ENCODE data around the gene ZEB1.
"Not testable (repeated sequence)": the region's sequence is repeated elsewhere in the genome, so short reads cannot be mapped to it uniquely, and the experiment has no call there.

The ZEB1 gene

DNA sequence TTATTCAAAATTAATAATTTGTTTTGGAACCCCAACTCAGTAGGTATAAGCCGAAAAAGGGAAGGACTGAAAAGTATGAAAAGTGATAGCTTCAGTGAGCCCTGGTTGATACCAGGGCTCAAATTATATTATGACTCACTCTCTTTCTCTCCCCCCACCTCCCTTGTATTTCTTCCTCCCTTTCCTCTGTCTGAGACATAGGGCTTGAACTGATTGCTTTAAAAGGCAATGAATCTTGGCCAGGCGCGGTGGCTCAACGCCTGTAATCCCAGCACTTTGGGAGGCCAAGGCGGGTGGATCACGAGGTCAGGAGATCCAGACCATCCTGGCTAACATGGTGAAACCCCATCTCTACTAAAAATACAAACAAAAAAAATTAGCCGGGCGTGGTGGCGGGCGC is 108.3 kb downstream of the ZEB1 start:
- DNase-seq: not testable (repeated sequence)

DNA sequence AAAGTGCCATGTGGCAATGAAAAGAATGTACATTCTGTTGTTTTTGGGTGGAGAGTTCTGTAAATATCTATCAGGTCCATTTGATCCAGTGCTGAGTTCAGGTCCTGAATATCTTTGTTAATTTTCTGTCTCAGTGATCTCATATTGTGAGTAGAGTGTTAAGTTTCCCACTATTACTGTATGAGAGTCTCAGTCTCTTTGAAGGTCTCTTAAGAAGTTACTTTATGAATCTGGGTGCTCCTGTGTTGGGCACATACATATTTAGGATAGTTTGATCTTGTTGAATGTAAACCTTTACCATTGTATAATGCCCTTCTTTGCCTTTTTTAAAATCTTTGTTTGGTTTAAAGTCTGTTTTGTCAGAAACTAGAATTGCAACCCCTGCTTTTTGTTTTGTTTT is 109.5 kb downstream of the ZEB1 start:
- not testable (repeated sequence) for DNase-seq

DNA sequence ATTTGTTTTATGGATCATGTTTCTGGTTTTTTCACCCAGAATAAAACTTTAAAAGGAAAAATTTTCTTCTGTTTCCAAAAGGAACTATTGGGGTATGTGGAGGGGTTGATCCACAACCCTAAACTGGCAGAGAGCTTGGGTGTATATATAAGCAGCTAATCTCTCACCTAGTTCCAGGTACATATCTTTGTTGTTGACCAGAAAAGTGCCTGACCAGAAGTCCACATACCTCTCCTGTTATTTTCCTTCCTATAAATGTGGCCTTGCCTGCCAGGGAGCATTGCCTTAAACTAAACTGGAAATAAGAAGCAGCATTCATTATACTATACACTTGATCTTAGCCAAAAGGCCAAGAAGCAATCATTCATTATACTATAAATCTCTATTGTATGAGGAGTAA is 112.0 kb downstream of the ZEB1 start:
- no peak for DNase-seq

DNA sequence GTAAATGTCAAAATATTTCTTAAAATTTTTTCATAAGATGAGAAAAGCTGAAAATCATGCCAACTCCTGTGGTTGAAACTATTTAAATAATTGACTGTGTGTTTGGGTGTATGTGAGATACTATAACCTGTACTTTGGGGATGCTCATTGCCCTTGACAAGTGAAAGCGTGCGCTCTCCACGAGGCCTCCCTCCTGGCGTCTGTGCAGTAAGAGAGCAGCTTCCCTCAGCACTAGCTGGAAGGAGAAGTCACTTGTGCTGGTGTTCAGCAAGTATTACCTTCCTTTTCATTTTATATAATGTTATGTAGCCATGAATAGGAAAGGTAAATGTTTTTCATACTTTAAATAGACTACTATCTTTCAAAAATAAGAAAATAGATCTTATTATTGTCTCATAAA is 118.9 kb downstream of the ZEB1 start:
- no peak for DNase-seq

DNA sequence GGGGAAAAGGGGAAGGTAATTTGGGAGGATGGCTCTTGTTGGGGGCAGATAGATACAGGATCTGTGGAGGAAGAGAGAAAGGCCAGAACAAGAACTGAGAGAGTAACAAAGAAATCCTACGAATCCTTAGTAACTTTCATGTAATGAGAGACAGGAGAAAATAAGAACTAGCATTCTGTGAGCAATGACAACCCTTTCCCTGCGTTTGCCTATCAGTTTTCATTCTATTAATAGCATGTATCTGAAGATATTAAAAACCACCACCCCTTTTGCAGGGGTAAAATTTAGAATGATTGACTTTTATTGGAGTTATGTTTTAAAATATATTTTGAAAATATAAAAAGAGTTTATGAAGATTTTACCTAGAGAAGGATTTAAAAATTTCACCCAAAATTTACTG is 132.8 kb downstream of the ZEB1 start:
- DNase-seq: no peak

DNA sequence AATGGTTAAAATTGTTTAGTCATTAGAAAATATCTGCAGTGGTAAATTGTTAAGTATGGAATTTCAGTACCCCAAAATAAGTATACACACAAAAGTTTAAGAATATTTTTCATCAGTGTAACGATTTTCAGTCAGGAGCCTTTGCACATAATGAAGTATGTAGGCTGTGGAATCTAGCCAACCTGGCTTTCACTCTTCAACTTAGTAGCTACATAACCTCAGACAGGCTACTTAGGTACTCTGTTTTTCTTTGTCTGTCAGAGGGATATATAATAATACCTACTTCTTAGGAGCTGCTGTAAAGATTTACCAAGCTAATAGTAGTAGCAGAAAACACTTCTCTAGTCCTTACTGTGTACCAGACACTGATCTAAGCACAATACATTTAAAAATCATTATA is 137.5 kb downstream of the ZEB1 start:
- DNase-seq: no peak

DNA sequence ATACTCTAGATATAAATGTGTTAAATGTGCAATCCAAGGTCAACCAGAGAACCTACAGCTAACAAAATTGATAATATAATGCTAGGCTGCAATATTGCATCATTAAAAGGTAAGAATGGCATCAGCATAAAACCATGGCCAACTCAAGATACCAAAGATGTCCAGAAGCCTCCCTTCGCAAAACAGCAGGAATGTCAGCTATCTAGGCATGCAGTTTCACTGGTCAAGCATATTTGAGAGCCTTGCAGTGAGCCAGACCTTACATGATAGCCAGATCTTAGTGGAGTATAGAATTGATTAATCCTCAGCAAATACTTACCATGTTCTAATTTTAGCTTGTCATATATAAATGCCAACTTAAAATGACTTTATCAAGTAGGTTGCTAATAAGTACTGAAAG is 138.8 kb downstream of the ZEB1 start:
- DNase-seq: no peak

DNA sequence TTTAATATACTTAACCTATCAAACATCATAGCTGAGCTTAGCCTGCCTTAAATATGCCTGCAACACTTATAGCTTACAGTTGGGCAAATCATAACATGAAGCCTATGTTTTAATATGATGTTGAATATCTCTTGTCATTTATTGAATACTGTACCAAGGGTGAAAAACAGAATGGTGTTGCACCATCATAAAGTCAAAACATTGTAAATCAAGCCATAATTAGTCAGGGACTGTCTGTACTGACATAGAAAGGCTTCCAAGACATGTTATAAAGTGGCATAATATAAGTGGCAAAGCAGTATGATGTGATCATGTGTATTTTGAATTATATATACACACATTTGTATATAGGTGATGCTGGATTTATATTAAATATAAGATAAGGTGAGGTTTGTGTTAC is 140.0 kb downstream of the ZEB1 start:
- DNase-seq: no peak

DNA sequence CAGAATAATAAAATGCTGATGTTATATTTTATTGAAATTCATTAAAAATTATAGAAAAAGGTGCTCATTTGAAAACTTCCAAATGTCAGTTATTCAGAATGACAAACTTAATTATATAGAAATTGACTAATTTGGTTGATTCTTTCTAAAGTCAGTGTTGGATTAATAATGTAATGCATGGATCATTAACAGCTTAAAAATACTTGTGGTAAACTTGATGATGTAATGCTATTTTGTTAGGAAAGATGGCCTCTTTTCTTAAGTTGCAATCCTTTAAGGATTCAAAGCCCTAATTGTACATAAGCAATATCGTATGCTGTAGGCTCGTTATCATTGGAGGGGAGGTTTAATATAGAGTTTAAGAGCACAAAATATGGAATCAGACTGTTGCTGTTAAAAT is 141.2 kb downstream of the ZEB1 start:
- DNase-seq: no peak

DNA sequence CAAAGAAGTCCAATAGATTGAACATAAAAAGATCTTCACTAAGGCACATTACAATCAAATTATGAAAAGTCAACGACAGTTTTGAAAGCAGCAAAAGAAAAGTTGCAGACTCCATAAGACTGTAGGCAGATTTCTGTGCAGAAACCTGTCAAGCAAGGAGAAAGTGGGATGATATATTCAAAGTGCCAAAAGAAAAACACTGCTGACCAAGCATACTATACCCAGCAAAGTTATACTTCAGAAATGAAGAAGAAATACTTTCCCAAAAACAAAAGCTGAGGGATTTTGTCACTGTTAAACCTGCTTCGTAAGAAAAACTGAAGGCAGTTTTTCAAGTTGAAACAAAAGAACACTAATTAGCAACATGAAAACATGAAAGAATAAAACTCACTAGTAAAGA is 145.5 kb downstream of the ZEB1 start:
- no peak for DNase-seq

DNA sequence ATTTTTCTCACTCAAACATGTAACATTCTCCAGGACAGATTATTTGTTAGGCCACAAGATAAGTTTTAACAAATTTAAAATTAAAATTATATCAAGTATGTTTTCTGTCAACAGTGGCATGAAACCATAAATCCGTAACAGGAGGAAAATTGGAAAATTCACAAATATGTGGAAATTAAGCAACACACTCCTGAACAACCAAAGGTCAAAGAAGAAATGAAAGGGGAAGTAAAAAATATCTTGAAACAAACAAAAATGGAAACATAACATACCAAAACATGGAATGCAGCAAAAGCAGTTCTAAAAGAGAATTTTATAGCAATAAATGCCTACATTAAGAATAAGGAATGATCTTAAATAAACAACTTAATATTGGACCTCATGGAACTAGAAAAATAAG is 147.3 kb downstream of the ZEB1 start:
- DNase-seq: no peak

DNA sequence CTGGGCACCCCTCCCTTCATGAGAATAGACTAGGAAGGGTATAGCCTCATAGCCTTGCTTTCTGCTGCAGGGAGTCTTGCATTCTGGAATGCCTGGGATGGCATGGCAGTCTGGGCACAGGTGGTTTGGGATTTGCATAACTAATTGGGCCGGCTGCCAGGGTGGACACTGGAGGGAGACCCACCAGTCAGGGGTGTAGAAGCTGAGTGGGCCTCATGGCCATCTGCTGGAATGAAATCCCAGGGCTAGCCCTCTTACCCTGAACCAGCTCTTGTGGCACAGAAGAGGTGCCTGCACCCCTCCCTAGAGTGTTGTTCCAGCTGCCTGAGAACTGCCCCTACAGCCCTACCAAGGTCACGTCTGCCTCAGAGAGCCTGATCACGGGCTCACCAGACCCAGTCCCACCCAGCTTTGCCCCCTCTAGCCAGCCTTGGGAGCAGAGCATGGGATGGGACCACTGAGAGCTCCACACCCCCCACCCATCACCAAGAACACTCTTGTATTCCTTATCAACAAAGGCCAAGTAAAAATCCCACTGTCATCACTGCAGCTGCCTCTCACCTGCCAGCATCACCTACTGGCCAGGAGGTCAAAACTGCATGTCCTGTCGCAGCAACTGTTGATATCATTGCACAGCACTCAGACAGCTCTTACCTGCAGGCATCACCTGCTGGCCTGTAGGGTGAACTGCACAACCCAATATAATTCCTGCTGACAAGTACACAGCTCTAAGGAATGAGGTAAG is 148.9 kb downstream of the ZEB1 start:
- no peak for DNase-seq

DNA sequence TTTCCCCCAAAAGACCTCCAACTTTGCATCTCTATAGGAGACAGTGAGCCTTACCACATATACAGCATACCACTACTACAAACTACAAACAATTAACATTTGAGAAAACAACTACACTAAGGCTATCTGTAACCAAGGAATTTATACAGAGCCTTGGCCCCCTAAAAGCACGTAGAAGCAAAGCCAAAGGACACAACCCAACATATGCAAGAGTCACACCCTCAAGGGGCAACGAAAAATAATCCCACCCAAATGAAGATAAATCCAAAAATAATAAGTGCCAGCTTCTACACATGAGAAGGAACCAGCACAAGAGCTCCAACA is 149.5 kb downstream of the ZEB1 start:
- no peak for DNase-seq

DNA sequence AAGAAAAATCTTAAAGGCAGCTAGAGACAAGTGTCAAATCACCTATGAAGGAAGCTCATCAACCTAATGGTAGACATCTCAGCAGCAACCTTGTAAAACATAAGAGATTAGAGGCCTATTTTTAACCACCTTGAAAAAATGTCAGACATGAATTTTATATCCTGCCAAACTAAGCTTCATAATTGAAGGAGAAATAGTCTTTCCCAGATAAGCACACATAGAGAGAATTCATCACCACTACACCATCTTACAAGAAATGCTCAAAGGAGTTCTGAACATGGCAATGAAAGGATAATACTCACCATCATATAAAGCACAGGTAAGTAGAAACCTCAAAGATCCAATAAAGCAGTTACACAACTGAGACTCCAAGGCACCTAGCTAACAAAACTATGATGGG is 156.5 kb downstream of the ZEB1 start:
- no peak for DNase-seq

DNA sequence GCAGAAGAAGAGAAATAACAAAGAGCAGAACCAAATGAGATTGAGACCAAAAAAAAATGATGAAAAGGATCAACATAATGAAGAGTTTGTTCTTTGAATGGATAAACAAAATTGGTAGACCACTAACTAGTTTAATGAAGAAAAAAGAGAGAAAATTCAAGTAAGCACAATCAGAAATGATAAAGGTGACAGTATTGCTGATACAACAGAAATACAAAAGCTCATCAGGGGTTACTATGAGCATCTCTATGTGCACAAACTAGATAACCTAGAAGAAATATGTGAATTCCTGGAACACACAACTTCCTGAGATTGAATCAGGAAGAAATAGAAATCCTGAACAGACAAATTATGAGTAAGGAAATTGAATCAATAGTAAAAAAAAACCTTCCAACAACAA is 157.1 kb downstream of the ZEB1 start:
- DNase-seq: no peak

DNA sequence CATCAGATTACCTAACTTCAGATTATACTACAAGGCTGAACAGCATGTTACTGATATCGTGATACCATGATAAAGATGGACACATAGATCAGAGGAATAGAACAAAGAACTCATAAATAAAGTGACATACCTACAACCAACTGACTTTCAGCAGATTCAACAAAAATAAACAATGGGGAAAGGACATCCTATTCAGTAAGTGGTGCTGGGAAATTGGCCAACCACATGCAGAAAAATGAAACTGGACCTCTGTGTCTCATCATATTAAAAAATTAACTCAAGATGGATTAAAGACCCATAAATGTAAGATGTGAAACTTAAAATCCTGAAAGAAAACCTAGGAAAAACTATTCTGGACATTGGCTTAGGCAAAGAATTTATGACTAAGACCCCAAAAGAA is 158.6 kb downstream of the ZEB1 start:
- no peak for DNase-seq

DNA sequence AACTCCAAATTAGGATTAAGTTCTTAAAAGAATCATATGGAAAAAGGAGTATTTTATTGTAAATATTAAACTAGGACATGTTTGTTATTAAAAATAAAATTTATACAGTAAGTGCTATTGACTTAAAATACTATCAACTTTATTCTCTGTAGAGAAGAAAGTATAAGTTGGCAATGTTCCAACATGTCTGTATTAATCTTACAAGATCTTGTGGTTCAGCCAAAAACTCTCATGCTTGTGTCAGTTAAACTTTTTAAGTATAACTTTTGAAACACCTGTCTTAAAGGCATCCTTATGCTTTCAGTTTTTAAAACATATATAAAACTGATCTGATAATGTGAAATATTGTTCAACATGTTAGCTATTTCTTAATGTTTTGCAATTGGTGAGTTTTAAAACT is 160.7 kb downstream of the ZEB1 start:
- no peak for DNase-seq

DNA sequence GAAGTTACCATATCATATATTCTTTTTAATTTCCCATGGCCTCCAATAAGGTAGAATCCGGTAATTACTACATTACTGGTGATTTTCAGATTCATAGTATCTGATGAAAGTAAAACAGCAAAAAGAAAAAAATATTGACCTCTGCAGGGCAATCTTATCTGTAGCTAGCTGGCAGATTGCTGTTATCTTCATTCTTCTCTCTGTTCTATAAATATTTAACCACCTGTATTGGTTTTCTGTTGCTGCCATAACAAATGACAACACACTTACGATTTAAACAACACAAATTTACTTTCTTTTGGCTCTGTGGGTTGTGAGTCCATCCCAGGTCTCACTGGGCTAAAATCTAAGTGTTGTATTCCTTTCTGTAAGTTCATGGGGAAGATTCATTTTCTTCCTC is 164.5 kb downstream of the ZEB1 start:
- no peak for DNase-seq

DNA sequence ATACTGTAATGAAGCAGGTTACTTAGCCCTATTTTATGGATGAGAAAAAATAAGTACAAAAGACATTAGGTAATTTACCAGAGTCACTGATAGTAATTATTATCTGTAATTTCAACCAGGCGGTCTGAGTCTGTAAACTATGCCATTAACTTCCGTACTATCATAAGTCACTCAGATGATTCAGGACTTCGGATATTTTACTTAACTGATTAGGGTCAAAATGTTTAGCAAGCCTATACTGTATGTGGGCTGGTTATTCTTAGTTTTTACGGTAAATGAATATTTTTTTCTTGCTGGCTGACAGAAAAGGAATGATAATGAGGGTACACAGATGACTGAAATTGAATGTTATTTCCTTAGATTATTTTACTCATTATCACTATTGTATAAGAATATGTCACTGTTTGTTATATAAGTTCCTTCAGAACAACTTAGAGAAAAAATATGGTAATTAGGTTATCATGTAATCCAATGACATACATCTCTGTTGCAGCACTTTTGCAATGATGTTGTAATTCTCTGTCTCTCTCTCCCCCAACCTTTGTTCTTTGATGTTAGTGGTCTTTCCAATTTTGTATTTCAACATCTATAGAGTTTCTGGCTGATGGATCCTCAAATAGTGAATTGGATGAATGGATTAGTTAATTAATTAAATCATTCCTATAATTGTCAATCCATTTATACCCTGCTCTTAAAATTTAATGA is 165.6 kb downstream of the ZEB1 start:
- DNase-seq: no peak

DNA sequence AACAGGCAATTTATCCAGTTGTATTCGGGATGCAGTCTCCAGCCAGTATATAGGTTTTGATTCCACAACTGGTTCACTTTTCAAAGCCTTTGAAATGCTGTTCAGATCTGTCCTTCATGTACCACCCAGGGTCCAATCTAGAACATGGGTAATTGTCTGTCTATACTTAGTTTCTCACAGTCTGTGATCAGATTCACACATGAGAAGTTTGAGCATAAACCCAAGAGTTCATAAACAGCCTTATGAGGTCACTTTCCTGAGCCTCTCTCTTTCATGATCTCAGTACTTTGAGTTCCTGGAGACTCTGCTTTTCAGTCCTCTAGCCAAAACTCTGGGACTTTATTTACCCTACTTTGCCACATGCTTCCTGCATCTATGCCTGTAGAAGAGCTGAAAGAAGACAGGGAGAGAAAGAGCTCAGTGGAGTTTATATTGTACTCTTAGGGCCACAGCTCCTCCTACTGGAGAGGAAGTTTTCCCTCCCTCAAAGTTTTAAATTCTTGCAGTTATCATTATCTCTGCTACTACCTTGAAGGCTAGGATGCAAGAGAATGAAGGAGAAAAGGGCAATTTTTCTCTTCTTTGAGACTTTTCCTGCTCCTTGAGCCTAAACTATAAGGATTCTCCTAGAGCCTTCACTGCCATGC is 172.0 kb downstream of the ZEB1 start:
- DNase-seq: no peak

DNA sequence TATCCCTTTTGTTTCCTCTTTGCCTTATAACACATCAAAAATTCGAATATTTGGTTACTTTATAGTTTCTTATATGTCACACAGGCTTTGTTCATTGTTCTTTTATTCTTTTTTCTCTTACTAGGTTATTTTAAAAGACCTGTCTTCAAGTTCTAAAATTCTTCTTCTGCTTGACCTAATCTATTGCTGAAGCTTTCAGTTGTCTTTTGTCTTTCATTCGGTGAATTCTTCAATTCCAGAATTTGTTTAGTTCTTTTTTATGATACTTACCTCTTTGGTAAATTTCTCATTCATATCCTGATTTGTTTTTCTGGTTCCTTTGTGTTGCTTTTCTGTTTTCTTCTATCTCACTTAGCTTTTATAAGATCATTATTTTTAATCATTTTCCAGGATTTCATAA is 188.4 kb downstream of the ZEB1 start:
- no peak for DNase-seq

DNA sequence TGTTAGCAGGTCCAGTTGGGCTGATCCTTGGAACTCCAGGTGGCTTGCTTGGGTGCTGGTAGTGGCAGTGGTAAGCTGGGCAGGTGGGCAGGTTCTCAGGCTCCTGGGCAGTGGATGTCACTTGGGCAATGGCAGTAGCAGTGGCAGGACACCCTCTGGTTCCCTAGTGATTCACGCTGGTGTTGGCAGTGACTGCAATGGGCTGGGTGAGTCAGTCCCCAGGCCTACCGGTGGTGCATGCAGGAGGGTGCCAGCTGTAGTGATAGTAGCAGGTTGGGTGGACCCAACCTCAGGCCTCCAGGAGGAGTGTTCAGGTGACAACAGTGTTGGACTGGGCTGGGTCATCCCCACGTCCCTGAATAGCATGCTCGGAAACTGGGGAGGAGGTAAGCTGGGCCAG is 189.2 kb downstream of the ZEB1 start:
- no peak for DNase-seq

DNA sequence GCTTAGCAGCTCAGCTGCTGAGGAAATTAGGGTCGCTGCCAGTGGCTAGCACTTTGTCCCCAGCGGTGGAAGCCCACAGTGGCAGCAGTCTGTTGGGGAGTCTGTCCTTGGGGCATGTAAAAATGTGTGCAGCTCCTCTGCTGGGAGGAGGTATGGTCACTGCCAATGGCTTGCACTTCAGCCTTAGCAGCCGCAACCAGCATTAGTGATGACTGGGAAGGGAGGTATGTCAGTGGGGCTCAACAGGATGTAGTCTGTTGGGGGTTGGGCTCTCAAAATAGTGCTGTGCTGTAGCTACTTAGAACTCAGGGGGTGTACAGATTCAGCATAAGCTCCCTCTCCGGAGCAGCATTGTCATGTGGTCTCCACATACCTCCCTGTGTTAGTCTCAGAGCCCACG is 189.9 kb downstream of the ZEB1 start:
- DNase-seq: no peak

DNA sequence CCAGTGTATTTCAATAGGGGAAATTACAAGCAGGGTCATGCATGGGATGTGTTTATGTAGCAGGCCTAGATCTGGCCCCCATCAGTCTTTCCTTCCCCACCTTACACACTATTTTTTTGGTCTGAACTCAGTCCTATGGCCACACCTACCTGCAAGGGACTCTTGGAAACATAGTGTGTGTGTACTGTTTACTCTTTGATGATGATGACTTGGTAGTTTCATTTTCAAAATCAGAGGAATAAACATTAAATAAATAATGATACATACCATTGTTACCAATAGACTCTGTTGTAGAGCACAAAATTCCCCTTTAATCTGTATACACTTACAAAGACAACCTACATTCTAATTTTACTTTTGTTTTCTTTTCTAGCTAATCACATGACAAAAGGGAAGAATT is 191.0 kb downstream of the ZEB1 start:
- DNase-seq: no peak

DNA sequence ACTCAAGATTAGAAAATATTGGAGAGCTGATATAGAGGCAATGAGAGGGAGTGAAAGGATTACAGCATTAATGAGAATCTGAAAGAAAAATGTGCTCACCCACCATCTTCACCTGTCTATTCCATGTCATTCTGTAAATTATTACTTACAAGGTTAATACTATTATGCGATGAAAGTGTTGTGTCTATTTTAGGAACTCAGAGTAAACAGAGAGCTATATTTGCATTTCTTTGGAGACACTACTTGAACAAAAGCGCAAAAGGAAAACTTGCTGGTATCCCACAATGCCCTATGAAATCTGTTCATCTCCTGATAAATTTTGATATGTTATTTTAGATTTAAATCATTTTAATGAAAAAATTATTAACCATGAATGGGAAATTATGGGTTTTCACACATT is 196.1 kb downstream of the ZEB1 start:
- DNase-seq: no peak
